ENCODE results near the gene MARCO. TPM values are rescaled to one million over a fixed set of nuclear protein-coding genes. Genes with fewer than 3 reads are reported as not detected.

MARCO gene
- total RNA-seq, 1 experiment from 2014 or later: 0.26 TPM

GRCh38 chr2:118911936-118912335 is 30.1 kb upstream of the MARCO start:
- Histone ChIP-seq H3K4me3 (ENCODE audit: low read depth in 2 of 2, low read length in 2 of 2) (no peak overlapping the region), H3K36me3 (ENCODE audit: control insufficient read depth, insufficient read depth, low read length) (no peaks in the 10 kb centered on the region), H3K9me3 (ENCODE audit: control insufficient read depth, insufficient read depth, low read depth, low read length) (no peaks in the 10 kb centered on the region), H3K4me1 (ENCODE audit: control insufficient read depth, insufficient read depth, low read length) (no peaks in the 10 kb centered on the region), H3K27me3 (ENCODE audit: control insufficient read depth, insufficient read depth, low read length) (peaks cover 6% of the 10 kb centered on the region), H3K27ac (ENCODE audit: low read length) (no peak overlapping the region)
- ChIA-PET POLR2A (no interaction called here), CTCF (no interaction called here)
- TF ChIP-seq POLR2AphosphoS5 (IDR thresholded peaks at IDR 0.05; ENCODE audit: low read depth, low read length) (no peak), SIN3A (IDR thresholded peaks at IDR 0.05; ENCODE audit: borderline replicate concordance, insufficient read depth, low read depth, low read length) (no peak), TCF7L2 (IDR thresholded peaks at IDR 0.05; ENCODE audit: low read depth, low read length) (no peak)
- TF ChIP-seq, protein P1, sequence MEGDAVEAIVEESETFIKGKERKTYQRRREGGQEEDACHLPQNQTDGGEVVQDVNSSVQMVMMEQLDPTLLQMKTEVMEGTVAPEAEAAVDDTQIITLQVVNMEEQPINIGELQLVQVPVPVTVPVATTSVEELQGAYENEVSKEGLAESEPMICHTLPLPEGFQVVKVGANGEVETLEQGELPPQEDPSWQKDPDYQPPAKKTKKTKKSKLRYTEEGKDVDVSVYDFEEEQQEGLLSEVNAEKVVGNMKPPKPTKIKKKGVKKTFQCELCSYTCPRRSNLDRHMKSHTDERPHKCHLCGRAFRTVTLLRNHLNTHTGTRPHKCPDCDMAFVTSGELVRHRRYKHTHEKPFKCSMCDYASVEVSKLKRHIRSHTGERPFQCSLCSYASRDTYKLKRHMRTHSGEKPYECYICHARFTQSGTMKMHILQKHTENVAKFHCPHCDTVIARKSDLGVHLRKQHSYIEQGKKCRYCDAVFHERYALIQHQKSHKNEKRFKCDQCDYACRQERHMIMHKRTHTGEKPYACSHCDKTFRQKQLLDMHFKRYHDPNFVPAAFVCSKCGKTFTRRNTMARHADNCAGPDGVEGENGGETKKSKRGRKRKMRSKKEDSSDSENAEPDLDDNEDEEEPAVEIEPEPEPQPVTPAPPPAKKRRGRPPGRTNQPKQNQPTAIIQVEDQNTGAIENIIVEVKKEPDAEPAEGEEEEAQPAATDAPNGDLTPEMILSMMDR (IDR thresholded peaks at IDR 0.05): no peak
- TF ChIP-seq, protein P2, sequence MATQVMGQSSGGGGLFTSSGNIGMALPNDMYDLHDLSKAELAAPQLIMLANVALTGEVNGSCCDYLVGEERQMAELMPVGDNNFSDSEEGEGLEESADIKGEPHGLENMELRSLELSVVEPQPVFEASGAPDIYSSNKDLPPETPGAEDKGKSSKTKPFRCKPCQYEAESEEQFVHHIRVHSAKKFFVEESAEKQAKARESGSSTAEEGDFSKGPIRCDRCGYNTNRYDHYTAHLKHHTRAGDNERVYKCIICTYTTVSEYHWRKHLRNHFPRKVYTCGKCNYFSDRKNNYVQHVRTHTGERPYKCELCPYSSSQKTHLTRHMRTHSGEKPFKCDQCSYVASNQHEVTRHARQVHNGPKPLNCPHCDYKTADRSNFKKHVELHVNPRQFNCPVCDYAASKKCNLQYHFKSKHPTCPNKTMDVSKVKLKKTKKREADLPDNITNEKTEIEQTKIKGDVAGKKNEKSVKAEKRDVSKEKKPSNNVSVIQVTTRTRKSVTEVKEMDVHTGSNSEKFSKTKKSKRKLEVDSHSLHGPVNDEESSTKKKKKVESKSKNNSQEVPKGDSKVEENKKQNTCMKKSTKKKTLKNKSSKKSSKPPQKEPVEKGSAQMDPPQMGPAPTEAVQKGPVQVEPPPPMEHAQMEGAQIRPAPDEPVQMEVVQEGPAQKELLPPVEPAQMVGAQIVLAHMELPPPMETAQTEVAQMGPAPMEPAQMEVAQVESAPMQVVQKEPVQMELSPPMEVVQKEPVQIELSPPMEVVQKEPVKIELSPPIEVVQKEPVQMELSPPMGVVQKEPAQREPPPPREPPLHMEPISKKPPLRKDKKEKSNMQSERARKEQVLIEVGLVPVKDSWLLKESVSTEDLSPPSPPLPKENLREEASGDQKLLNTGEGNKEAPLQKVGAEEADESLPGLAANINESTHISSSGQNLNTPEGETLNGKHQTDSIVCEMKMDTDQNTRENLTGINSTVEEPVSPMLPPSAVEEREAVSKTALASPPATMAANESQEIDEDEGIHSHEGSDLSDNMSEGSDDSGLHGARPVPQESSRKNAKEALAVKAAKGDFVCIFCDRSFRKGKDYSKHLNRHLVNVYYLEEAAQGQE (IDR thresholded peaks at IDR 0.05; ENCODE audit: insufficient read depth in 1 of 2, low read depth in 2 of 2, low read length in 1 of 2): no peak
- intact Hi-C loops (cut with micrococcal nuclease; ENCODE audit: unreplicated experiment): no loop called here
- in situ Hi-C loops (cut with HindIII; ENCODE audit: low pct_unique_long_range_greater_than_20kb, low sequenced_read_pairs): no loop called here
- no peak for DNase-seq (ENCODE audit: low read depth, low spot score)
- ATAC-seq: no peak
- BruUV-seq (replicated peaks): no TSS peak

DNA sequence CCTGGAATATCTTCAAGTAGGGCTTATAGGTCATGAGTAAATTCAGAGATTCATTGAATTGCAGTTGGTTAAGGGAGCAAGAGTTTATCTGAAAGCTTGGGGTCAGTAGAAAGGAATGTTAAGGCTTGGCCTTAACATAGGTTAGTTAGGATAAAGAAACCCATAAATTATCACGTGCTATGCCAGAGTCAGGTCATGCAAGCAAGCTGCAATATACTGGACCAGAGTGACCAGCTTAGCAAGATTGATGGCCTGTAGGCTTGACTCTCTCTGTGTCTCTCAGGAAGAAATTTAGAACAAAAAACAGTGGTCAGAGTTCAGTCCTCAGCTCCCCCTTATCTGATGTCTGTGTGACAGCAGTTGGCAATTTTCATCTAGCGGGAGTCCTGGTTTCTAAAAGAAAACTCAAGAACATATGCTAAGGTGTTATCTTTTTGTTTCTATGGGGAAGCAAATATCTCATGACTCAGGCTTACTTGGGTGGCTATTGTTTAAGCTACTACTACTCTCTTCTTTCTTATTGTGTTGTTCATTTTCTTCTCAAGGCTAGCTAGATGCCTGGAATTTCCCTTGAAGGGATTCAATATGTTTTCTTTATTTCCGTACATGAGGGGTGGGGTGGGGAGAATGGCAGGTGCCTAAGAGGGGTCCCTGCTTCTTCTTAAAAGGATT is 28.7 kb upstream of the MARCO start:
- in situ Hi-C loops (cut with HindIII; ENCODE audit: low pct_unique_long_range_greater_than_20kb, low sequenced_read_pairs) (no loop called here), intact Hi-C loops (cut with micrococcal nuclease; ENCODE audit: unreplicated experiment) (no loop called here)
- H3K4me1 ChIP-seq (ENCODE audit: control insufficient read depth, insufficient read depth, low read length): no peaks in the 10 kb centered on the region
- H3K4me3 ChIP-seq (ENCODE audit: low read depth in 2 of 2, low read length in 2 of 2): no peak overlapping the region
- no peak for DNase-seq (ENCODE audit: low read depth, low spot score)
- ATAC-seq: no peak
- H3K27me3 ChIP-seq (ENCODE audit: control insufficient read depth, insufficient read depth, low read length): peaks cover 6% of the 10 kb centered on the region
- POLR2A ChIA-PET: no interaction called here
- TF ChIP-seq SIN3A (IDR thresholded peaks at IDR 0.05; ENCODE audit: borderline replicate concordance, insufficient read depth, low read depth, low read length) (no peak), TCF7L2 (IDR thresholded peaks at IDR 0.05; ENCODE audit: low read depth, low read length) (no peak)
- TF ChIP-seq, protein P2 (IDR thresholded peaks at IDR 0.05; ENCODE audit: insufficient read depth in 1 of 2, low read depth in 2 of 2, low read length in 1 of 2): no peak
- TF ChIP-seq, protein P1 (IDR thresholded peaks at IDR 0.05): no peak
- no peaks in the 10 kb centered on the region for H3K9me3 ChIP-seq (ENCODE audit: control insufficient read depth, insufficient read depth, low read depth, low read length)
- CTCF ChIA-PET: no interaction called here
- no TSS peak for BruUV-seq (replicated peaks)
- H3K27ac ChIP-seq (ENCODE audit: low read length): no peak overlapping the region
- no peaks in the 10 kb centered on the region for H3K36me3 ChIP-seq (ENCODE audit: control insufficient read depth, insufficient read depth, low read length)
